Naive thymus-derived CD4-positive, alpha-beta T cell (primary cell): Measurements from ENCODE around the gene GRK5. TPM values are rescaled to one million over a fixed set of nuclear protein-coding genes. Genes with fewer than 3 reads are reported as not detected.

Experiments
- ATAC-seq: fragments of 150-1000 bp; cut with Tn5 transposase; 2 replicates; pipeline ENCODE4 v1.10.0; 2021; ENCODE audit warnings: mild to moderate bottlenecking, moderate library complexity
- CTCF ChIA-PET: fragments of 350-600 bp; sonication (Branson Sonifier 250); formaldehyde crosslinking; loops from one replicate; lab custom pipeline; 2021; ENCODE audit warnings: antibody characterized with exemption; lab: Charles Lee
- POLR2A ChIA-PET: fragments of 350-600 bp; sonication (Branson Sonifier 250); formaldehyde crosslinking; loops from one replicate; lab custom pipeline; 2021; ENCODE audit warnings: antibody characterized with exemption, inconsistent platforms; lab: Charles Lee
- DNase-seq, 9 donors: peaks; one replicate each; pipeline versions ENCODE4 v3.0.0 to v3.0.0-alpha.2; 2020 to 2022; ENCODE audit warnings: mixed read lengths in 1 of 9
- H3K27ac ChIP-seq: one replicate; pipeline ENCODE4 v1.7.0; 2013; ENCODE audit warnings: mild to moderate bottlenecking, low read depth, low read length, moderate library complexity
- H3K27me3 ChIP-seq, 2 donors: one replicate each; pipeline ENCODE4 v1.7.0; 2013; ENCODE audit warnings: low read length in 2 of 2, mild to moderate bottlenecking in 2 of 2, moderate library complexity in 2 of 2; ENCODE audit not compliant: control insufficient read depth in 2 of 2, insufficient read depth in 2 of 2
- H3K36me3 ChIP-seq, 3 experiments: 1 replicate in 2 of 3; 2 replicates in 1 of 3; pipeline ENCODE4 v1.7.0; 2013; ENCODE audit warnings: low read length in 3 of 3, mild to moderate bottlenecking in 3 of 3, moderate library complexity in 1 of 3; ENCODE audit not compliant: insufficient read depth in 3 of 3, control insufficient read depth in 2 of 3
- H3K4me1 ChIP-seq, 2 donors: one replicate each; pipeline ENCODE4 v1.7.0; 2013; ENCODE audit warnings: low read length in 2 of 2, mild to moderate bottlenecking in 2 of 2, moderate library complexity in 1 of 2; ENCODE audit not compliant: control insufficient read depth in 2 of 2, insufficient read depth in 2 of 2
- H3K4me3 ChIP-seq: 2 replicates; pipeline ENCODE4 v1.7.0; 2013; ENCODE audit warnings: mild to moderate bottlenecking, low read length
- H3K9me3 ChIP-seq, 3 experiments: 1 replicate in 2 of 3; 2 replicates in 1 of 3; pipeline ENCODE4 v1.7.0; 2013; ENCODE audit warnings: low read length in 3 of 3; ENCODE audit not compliant: control insufficient read depth in 2 of 3
- H3K27ac Mint-ChIP-seq, 9 donors: one replicate each; pipeline ENCODE4 v1.8.0; 2020 to 2022; ENCODE audit warnings: mixed read lengths in 9 of 9, mild to moderate bottlenecking in 8 of 9, moderate library complexity in 5 of 9, inconsistent platforms in 2 of 9
- H3K27me3 Mint-ChIP-seq, 5 donors: one replicate each; pipeline ENCODE4 v1.8.0; 2021 to 2022; ENCODE audit warnings: mixed read lengths in 5 of 5, mild to moderate bottlenecking in 1 of 5
- H3K36me3 Mint-ChIP-seq, 5 donors: one replicate each; pipeline ENCODE4 v1.8.0; 2020 to 2022; ENCODE audit warnings: mixed read lengths in 5 of 5, mild to moderate bottlenecking in 3 of 5, inconsistent platforms in 1 of 5
- H3K4me1 Mint-ChIP-seq, 7 donors: one replicate each; pipeline ENCODE4 v1.8.0; 2020 to 2022; ENCODE audit warnings: mixed read lengths in 7 of 7, mild to moderate bottlenecking in 3 of 7, inconsistent platforms in 1 of 7
- H3K4me3 Mint-ChIP-seq, 10 donors: one replicate each; pipeline ENCODE4 v1.8.0; 2020 to 2022; ENCODE audit warnings: mild to moderate bottlenecking in 10 of 10, mixed read lengths in 10 of 10, moderate library complexity in 6 of 10, inconsistent platforms in 2 of 10
- H3K9me3 Mint-ChIP-seq, 11 donors: one replicate each; pipeline ENCODE4 v1.8.0; 2020 to 2022; ENCODE audit warnings: mixed read lengths in 11 of 11, mild to moderate bottlenecking in 4 of 11, inconsistent platforms in 1 of 11, moderate library complexity in 1 of 11
- intact Hi-C, 2 donors: fragments of 100-400 bp; cut with micrococcal nuclease; formaldehyde crosslinking; loops; one replicate each; pipeline ENCODE4 v1.15.1; 2023
- polyA plus RNA-seq, 2 donors: library from polyadenylated mRNA; unstranded; fragments of 300-500 nt; fragmentation: Illumina TruSeq; gene quantifications; one replicate each; pipeline ENCODE4 v1.2.3, GENCODE V29; 2021
- total RNA-seq, 6 experiments: library from RNA in 5 of 6; stranded (reverse) in 5 of 6; gene quantifications; 1 replicate in 5 of 6; 2 replicates in 1 of 6; pipeline ENCODE4 v1.2.3 and lab custom pipeline; 2021 to 2026

Gene GRK5
- total and polyA plus RNA-seq, 7 experiments from 2014 or later = 16.4 to 45.2 (median 30.3) TPM

- H3K27me3 ChIP-seq = no peaks in the 10 kb centered on the region
- Mint-ChIP-seq H3K27ac (peak overlapping the region; percentile 82 to 95 (median 89)), H3K4me1 (peaks cover 62 to 96% (median 86%) of the 10 kb centered on the region in 7 donors), H3K36me3 (no peaks in the 10 kb centered on the region), H3K4me3 (peak overlapping the region; percentile 46 to 85 (median 76)), H3K9me3 (no peaks in the 10 kb centered on the region), H3K27me3 (no peaks in the 10 kb centered on the region)
- POLR2A ChIA-PET = no interaction called here
- no peaks in the 10 kb centered on the region for H3K9me3 ChIP-seq
- no peak for ATAC-seq
- no peaks in the 10 kb centered on the region for H3K36me3 ChIP-seq
- intact Hi-C loops = loop anchor here (1.0 kb wide), 2 partner anchors 9 to 17 kb away; no protein-coding TSS in a partner anchor
- H3K4me1 ChIP-seq = peaks cover 34 to 80% of the 10 kb centered on the region in 2 donors
- CTCF ChIA-PET = interaction anchor here (1.4 kb wide), 1 partner anchor 161 kb away, joined by 3 read pairs; no protein-coding TSS in a partner anchor
- H3K4me3 ChIP-seq = no peak overlapping the region
- peak overlapping the region; percentile 53 for H3K27ac ChIP-seq
- no peak for DNase-seq
These were observed 77.3 kb downstream of the GRK5 start for GRCh38 chr10:119284679-119285096.

- Mint-ChIP-seq H3K36me3 (no peaks in the 10 kb centered on the region), H3K9me3 (no peaks in the 10 kb centered on the region), H3K27me3 (no peaks in the 10 kb centered on the region), H3K4me1 (peaks cover 63 to 96% (median 87%) of the 10 kb centered on the region in 7 donors), H3K27ac (peak overlapping the region; percentile 82 to 95 (median 89)), H3K4me3 (peak overlapping the region; percentile 59 to 85 (median 76))
- Histone ChIP-seq H3K36me3 (no peaks in the 10 kb centered on the region), H3K9me3 (no peaks in the 10 kb centered on the region), H3K27ac (peak overlapping the region; percentile 53), H3K4me1 (peaks cover 40 to 80% of the 10 kb centered on the region in 2 donors), H3K27me3 (no peaks in the 10 kb centered on the region), H3K4me3 (peak overlapping the region; percentile 45)
- POLR2A ChIA-PET = interaction anchor here (0.7 kb wide), 1 partner anchor 63 kb away, joined by 3 read pairs; no protein-coding TSS in a partner anchor
- CTCF ChIA-PET = interaction anchor here (0.9 kb wide), 1 partner anchor 16 kb away, joined by 4 read pairs; no protein-coding TSS in a partner anchor
- ATAC-seq (no peak), DNase-seq (no peak)
- intact Hi-C loops = loop anchor here (1.0 kb wide), 4 partner anchors 8 to 21 kb away; no protein-coding TSS in a partner anchor
These were observed 78.3 kb downstream of the GRK5 start for GRCh38 chr10:119285495-119286267.

- Histone ChIP-seq H3K27me3 (no peaks in the 10 kb centered on the region), H3K4me3 (no peak overlapping the region), H3K4me1 (peaks cover 42 to 80% of the 10 kb centered on the region in 2 donors), H3K27ac (peak overlapping the region; percentile 53), H3K9me3 (no peaks in the 10 kb centered on the region), H3K36me3 (no peaks in the 10 kb centered on the region)
- H3K4me1 Mint-ChIP-seq = peaks cover 62 to 96% (median 84%) of the 10 kb centered on the region in 7 donors
- peaks cover 0 to 2% (median 0%) of the 10 kb centered on the region in 5 donors for H3K36me3 Mint-ChIP-seq
- DNase-seq (no peak), ATAC-seq (no peak)
- peak overlapping the region in 9 of 10 donors; percentile 59 to 85 (median 76) for H3K4me3 Mint-ChIP-seq
- intact Hi-C loops = loop anchor here in 1 of 2 donors (1.0 kb wide), 2 partner anchors 17 to 20 kb away; no protein-coding TSS in a partner anchor
- H3K9me3 Mint-ChIP-seq = no peaks in the 10 kb centered on the region
- H3K27me3 Mint-ChIP-seq = no peaks in the 10 kb centered on the region
- POLR2A ChIA-PET = interaction anchor here (0.7 kb wide), 1 partner anchor 64 kb away, joined by 3 read pairs; no protein-coding TSS in a partner anchor
- CTCF ChIA-PET = interaction anchor here (0.9 kb wide), 1 partner anchor 15 kb away, joined by 4 read pairs; no protein-coding TSS in a partner anchor
- peak overlapping the region; percentile 72 to 95 (median 89) for H3K27ac Mint-ChIP-seq
These were observed 79.1 kb downstream of the GRK5 start for GRCh38 chr10:119286516-119286915.

- Histone ChIP-seq H3K9me3 (no peaks in the 10 kb centered on the region), H3K27ac (no peak overlapping the region), H3K4me1 (peaks cover 43 to 83% of the 10 kb centered on the region in 2 donors), H3K4me3 (no peak overlapping the region), H3K27me3 (no peaks in the 10 kb centered on the region), H3K36me3 (no peaks in the 10 kb centered on the region)
- H3K27ac Mint-ChIP-seq = peak overlapping the region in 8 of 9 donors; percentile 22 to 95 (median 88)
- H3K4me1 Mint-ChIP-seq = peaks cover 68 to 96% (median 85%) of the 10 kb centered on the region in 7 donors
- intact Hi-C loops = loop anchor here in 1 of 2 donors (1.0 kb wide), 2 partner anchors 18 to 19 kb away; no protein-coding TSS in a partner anchor
- ChIA-PET CTCF (no interaction called here), POLR2A (no interaction called here)
- H3K4me3 Mint-ChIP-seq = peak overlapping the region in 8 of 10 donors; percentile 6 to 79 (median 68)
- no peaks in the 10 kb centered on the region for H3K27me3 Mint-ChIP-seq
- no peaks in the 10 kb centered on the region for H3K9me3 Mint-ChIP-seq
- DNase-seq (no peak), ATAC-seq (no peak)
- H3K36me3 Mint-ChIP-seq = peaks cover 0 to 5% (median 0%) of the 10 kb centered on the region in 5 donors
These were observed 79.7 kb downstream of the GRK5 start for GRCh38 chr10:119286983-119287633.

GRCh38 chr10:119288574-119289001 is 81.2 kb downstream of the GRK5 start:
- H3K4me3 Mint-ChIP-seq = peak overlapping the region in 4 of 10 donors; percentile 19 to 75 (median 56)
- peaks cover 51 to 88% of the 10 kb centered on the region in 2 donors for H3K4me1 ChIP-seq
- H3K27ac ChIP-seq = peak overlapping the region; percentile 32
- H3K36me3 ChIP-seq = no peaks in the 10 kb centered on the region
- POLR2A ChIA-PET = interaction anchor here (1.0 to 1.4 kb wide), 4 partner anchors 26 to 74 kb away, joined by 3 to 5 read pairs (median 3); no protein-coding TSS in a partner anchor
- H3K9me3 Mint-ChIP-seq = no peaks in the 10 kb centered on the region
- no peaks in the 10 kb centered on the region for H3K9me3 ChIP-seq
- H3K4me3 ChIP-seq = no peak overlapping the region
- CTCF ChIA-PET = interaction anchor here (0.8 to 2.2 kb wide), 4 partner anchors 9 to 79 kb away, joined by 3 to 8 read pairs (median 4); no protein-coding TSS in a partner anchor
- H3K27me3 Mint-ChIP-seq = no peaks in the 10 kb centered on the region
- H3K36me3 Mint-ChIP-seq = peaks cover 0 to 11% (median 0%) of the 10 kb centered on the region in 5 donors
- no peaks in the 10 kb centered on the region for H3K27me3 ChIP-seq
- peaks cover 78 to 98% (median 92%) of the 10 kb centered on the region in 7 donors for H3K4me1 Mint-ChIP-seq
- peak overlapping the region; percentile 25 to 95 (median 92) for H3K27ac Mint-ChIP-seq
- ATAC-seq (no peak), DNase-seq (no peak)
- intact Hi-C loops = no loop called here
